COLO668 (cell line): Measurements from ENCODE around the gene ARF1.

Experiments
- DNase-seq: peaks from one replicate; lab custom pipeline; 2025; ENCODE audit not compliant: unreplicated experiment; lab: John Stamatoyannopoulos, UW

Gene ARF1

DNA sequence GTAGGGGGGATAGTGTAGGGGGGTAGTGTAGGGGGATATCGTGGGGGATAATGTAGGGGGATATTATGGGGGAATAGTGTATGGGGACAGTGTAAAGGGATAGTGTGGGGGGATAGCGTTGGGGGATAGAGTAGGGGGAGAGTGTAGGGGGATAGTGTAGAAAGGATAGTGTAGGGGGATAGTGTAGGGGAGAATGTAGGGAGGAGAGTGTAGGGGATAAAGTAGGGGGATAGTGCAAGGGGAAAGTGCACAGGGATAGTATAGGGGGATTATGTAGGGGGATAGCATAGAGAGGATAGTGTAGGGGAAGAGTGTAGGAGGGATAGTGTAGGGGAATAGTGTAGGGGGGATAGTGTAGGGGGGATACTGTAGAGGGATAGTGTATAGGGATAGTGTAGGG lies 12.3 kb upstream of the ARF1 start:
- DNase-seq = no peak

DNA sequence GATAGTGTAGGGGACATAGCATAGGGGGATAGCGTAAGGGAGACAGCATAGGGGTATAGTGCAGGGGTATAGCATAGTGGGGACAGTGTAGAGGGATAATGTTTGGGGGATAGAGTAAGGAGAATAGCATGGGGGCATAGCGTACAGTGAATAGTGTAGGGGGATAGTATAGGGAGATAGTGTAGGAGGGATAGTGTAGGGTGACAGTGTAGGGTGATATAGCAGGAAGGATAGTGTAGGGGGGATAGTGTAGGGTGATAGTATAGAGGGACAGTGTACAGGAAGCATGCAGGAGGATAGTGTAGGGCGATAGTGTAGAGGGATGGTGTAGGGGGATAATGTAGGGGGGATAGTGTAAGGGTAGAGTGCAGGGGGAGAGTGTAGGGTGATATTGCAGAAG lies 11.7 kb upstream of the ARF1 start:
- no peak for DNase-seq

DNA sequence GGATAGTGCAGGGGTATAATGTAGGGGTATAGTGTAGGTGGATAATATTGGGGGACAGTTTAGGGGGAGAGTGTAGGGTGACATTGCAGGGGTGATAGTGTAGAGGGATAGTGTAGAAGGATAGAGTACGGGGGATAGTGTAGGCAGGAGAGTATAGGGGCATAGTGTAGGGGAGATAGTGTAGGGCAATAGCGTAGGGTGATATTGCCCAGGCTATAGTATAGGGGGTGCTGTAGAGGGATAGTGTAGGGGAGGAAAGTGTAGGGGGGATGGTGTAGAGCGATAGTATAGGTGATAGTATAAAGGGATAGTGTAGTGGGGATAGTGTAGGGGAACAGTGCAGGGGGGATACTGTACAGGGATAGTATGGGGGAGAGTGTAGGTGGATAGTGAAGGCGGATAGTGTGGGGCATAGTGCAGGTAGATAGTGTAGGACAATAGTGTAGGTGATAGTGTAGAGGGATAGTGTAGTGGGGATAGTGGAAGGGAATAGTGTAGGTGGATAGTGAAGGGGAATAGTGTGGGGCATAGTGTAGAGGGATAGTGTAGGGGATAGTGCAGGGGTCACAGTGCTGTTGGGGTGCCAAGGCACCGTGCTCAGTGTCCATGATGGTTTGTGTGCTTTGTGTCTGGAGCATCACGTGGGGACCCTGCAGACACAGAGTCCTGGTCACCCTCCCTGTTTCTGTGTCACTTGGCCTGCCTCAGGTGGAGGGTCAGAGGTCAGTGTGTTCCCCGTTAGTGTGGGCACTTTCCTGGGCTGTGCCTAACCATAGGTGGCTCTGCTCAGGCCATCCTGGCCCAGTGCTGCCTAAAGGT lies 10.5 kb upstream of the ARF1 start:
- no peak for DNase-seq

DNA sequence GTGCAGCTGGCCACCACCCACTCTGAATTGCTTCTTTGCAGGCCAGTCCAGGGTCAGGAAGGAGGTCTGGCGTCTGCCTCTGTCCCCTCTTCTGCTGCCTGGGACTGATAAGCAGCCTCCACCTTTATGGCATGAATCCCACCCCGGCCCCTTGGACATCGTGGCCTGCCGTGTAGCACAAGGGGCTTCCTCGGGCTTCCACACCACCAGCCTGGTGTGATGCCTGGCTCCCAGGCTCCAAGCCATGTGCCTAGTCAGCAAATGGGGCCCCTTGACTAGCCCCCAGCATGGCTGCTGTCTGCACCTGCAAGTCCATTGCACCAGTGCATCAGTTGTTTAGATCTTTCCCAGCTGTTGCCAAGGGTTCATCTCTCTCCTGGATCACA lies 9.9 kb upstream of the ARF1 start:
- DNase-seq = no peak

DNA sequence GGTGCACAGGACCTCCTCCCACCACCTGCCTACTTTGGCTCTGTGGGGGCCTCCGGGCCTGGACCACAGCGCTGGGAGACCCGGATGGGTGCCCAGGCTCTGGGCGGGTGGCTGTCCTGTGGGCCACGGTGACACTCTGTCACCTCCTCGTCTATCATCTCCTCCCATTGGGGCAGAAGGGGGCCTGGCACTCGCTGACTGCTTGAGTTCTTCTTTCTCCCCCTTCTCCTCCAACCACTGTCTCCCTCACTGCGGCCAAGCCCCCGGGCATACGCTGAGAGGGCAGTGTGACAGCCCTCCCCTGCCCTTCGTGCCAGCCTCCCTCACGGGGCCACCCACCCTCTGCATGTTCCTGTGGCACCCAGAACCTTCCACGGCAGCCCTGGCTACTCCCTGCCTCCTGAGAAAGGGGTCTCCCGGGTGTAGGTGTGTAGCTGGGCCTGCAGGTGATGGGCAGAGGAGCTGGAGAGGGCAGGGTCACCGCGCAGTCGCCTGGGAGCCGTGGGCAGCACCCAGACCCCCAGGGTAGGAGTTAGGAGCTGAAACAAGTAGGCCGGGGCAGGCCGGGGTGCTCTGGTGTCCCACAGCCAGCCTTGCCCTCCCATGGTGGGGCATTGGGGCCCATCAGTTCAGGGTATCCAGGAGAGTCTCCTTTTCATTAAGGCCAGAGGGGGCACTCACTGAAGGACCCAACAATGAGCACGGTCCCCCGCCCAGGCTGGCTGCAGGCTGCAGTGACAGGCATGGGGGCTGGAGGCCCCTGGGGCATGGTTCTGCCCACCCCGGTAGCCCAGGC lies 9.2 kb upstream of the ARF1 start:
- DNase-seq = no peak

DNA sequence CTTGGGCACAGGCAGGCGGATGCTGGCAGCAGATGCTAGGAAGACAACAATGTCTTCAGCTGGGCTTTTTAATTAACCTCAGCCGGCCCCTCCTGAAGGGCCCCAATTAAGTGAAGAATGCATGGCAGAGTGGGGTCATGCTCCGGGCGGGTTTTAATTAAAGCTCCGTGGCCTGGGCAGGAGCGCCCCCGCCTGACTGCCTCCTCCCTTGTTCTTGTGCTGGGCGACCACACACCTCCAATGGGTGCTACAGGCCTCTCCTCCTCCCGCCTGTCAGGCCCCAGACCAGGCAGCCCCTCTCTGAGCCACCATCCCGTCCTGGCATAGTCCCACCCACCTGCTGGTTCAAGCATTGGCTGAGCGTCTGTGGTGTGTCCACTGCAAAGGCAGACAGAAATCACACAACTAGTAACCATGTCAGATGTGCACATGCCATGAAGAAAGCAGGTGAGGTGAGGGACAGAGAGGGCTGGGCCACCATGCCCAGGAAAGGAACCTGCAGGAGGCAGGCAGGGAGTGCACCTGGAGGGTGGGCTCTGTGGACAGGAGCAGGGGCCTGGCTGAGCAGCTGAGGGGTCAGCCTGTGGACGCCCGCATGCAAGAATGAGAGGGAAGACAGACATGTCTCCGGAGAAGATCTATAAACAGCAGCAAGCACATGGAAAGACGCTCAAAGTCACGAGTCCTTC lies 8.5 kb upstream of the ARF1 start:
- peak; percentile 29 for DNase-seq

DNA sequence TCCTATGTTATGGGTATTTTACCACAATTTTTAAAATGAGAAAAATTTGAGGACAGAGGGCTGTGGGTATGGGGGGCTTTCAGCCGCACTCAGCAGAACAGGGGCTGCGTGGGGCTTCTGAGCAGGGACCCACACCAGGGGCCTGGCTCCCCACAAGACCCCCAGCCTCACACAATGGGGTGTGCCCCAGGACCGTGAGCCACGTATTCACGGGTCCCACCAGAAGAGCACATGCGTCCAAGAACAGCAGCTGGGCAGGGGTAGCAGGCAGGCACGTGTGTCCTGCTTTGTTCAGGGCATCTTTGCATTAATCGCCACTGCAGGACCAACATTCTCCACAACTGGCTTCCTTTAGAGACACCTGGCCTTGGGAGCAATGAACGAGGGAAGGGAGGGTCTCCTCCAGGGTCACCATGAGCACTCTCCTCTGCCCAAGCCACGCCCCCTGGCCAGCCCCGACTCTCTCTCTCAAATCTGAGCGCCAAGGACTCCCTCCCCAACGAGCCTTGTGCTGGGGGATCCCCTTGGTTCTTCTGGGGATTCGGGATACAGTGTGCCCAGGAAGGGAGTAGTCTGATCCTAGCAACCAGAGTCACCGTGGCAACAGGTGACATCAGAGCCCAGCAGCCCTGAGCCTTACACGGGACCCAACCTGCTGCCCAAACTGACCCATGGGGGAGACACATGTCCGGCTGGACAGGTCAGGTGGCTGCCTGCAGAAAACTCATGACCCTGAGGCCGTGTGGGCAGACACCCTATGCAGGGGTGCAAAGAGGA lies 7.4 kb upstream of the ARF1 start:
- DNase-seq = no peak

DNA sequence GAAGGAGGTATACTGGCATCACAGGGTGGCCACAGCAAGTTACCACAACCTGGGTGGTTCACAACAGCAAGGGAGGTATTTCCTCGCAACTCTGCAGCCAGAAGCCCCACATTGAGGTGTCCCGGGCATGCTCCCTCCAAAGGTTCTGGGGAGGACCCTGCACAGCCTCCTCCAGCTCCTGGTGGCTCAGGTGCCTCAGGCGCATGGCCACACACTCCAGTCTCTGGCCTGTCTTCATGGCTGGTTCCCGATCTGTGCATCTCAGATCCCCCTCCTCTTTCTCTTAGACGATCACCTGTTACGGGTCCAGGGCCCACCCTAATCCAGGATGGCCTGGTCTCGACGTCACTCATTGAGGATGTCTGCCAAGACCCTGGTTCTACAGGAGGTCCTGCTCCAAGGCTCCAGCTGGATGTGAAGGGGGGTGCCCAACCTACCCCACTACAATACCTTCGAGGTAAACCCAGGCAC lies 6.7 kb upstream of the ARF1 start:
- DNase-seq = no peak

DNA sequence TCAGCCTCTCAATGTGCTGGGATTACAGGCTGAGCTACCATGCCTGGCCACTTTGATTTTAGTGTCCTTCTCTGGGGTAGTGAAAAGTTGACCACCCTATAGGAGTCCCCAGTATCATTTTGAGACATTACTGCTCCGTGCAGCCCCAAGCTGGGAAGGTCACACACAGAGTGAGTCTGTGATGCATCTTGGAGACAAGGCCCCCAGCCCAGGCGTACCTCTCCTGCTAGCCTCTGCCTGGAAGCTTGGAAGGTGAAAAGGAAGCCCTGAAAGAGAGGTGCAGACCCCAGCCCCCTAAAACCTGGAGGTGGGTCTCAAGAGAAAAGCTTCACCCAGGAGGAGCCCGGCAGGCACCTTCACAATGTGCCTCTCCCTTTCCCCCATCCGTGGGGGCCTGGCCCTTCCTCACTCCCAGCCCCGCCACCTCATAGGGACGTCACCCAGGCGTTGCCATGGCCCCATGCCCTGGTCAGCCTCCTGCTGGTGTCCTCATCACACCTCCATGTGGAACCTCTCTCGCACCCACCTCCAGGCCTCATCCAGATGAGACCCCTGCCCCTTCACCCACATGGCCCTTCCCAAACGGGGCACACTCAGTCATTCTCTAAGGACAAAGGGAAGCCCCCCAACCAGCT lies 5.6 kb upstream of the ARF1 start:
- no peak for DNase-seq

DNA sequence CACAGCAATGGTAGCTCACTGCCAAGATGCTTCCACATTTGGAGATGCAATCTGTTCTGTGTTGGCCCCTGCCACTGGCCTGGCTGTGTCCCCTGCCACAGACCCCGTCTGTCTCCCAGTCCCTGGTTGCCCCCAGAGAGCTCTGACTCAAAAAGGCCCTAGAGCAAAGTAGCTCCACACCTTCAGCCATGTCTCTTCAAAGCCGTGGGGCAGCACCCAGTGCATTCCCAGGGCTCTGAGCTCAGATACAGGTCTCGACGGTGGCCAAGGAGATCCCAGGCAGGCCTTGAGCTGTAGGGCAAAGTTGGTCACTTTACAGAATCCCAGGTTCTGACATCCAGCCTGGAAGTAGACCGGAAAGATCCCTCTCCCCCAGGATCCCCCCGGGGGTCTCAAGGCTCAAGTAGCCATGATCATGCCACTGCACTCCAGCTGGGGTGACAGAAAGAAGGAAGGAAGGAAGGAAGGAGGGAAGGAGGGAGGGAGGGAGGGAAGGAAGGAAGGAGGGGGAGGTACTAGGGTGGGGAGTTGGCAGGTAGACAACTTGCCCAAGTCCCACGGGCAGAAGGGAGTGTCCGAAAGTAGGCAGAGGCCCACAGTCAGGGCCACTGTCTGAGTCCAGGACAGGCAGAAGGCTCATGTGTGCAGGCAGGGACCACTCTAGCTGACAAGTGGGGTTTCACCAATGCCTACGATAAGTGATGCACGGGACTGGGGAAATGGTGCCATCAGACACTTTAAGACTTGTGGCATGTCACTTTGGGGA lies 4.8 kb upstream of the ARF1 start:
- DNase-seq = no peak

DNA sequence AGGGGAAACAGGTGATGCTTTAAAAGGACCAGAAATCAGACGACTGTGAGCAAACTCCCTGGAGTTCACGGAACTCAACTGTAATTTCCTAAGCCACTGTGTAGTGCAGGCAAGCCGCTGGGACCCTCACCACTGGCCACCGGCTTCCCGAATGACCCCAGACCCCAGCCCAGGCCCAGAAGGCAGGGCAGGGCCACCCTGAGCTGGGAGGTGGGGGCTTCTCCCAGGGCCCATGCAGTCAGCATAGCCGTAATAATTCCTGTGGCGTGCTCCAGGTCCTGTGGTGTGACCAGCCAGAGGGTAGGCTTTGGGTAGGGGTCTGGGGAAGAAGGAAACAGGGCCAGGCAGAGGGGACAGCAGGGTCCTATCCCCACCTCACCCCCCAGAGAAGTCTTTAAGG lies 3.5 kb upstream of the ARF1 start:
- DNase-seq = no peak

DNA sequence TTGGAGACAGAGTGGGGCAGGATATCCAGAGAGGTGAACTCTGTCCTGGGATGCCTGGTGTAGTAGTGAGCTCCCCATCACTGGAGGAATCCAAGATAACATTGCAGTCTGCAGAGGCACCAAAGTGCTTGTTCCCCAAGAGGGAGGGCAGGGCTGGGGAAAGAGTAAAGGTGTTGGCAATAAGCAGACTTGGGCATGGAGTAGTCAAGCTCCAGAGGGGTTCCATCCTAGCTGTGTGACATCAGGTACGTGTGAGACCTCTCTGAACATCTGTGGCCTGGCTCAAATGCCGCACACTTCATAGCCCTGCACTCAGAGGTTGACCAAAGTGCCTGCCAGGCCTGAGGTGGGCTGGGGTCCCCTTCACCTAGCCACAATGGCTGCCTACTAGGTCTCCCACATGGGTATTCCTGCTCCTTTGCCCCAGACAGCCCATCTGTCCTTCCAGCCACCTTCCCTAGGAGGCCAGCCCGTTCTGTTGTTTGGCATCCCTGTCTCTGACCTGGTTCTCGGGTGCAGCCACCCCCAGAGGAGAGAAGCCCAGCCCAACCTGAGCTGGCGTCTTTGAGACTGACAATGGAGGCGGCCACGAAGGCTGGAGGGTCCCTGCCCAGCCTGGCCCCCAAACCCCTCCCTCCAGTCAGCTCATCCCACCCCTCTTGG lies 2.8 kb upstream of the ARF1 start:
- no peak for DNase-seq

DNA sequence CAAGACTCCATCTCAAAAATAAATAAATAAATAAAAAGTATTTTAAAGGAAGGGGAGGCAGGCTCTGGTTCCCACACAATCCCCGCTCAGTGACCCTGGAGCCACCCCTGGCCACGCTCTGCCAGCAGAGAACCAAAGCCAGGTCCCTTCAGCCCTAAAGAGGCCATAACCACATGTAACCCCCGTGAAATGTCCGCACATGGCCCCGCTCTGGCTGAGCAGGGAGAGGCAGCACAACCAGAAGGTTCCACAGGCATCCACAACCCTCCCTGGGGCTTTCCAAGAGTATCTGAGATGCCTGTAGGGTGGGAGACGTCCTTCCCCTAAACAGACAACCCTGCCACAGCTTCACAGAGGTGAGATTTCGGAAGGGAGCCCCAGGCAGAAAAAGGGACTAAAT lies 1.4 kb upstream of the ARF1 start:
- DNase-seq = no peak

DNA sequence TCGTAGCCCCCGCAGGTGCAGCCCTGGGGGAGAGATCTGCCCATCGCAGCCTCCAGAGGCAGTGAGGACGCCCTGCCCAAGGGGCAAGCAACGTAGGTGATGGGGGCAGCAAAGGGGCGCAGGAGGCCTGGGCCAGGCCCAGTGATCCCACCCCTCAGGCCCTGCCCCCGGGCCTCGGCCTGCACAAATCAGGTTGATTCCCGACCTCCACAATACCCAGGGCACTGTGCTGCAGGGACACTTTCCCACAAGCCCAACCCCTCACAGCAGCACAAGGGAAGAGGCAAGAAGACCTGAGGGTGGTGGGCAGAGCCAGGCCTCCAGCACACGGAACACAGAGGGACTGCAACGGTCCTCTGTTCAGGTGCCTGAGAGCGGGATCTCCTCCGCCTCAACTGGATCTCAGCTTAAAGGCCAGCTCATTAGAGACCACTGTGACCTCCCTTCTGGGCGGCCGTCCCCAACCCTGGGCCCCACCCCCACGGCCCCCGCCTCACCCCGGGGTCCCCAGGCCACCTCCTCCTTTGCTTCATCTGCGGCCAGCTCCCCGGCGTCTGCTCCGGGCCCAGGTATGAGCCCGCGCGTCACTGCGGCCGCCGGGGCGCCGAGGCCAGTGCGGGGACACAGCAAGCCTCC lies 812 bp upstream of the ARF1 start:
- peak; percentile 45 for DNase-seq

DNA sequence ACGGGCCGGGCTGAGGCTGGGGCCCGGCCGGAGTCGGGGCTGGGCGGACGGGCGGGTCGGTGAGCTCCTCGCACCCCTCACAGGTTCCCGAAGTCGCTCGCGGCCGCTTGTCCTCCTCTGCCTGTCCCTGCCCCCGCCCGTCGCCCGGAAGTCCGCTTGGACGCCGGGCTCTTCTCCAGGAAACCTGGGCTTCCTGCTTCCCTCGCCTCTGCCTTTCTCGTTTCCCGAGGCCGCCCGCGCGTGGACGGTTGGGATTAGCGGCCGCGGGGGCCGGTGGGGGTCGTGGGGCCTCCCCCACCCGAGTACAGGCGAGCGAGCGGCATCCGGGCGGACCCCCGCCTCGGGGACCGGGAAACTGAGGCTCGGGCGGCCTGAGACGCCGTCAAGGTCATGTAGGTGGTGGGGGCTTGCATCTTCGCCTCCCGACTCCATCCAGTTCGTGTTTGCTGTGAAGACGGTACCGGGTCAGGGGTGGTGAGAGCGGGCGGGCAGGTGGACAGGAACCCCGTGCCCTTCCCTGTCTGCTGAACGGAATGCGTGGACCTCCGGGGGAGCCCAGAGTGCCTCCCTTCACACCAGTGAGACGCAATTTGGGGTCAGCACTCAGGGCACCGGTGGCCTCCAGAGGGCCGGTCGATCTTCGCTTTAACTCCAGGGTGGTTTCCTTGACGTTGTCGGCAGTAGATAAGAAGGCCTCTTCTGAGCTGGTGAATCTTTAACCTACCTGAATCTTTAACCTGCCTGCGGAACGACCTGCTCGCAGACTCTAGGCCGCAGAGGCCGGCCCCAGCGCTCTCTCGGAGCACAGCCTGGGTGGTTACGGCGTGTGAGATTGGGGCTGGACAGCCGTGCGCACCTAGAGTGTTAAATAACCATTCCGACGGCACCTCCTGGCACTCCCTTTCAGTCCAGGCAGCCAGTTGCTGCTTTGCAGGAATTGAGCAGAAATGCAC lies 686 bp downstream of the ARF1 start:
- DNase-seq = peak; percentile 64

DNA sequence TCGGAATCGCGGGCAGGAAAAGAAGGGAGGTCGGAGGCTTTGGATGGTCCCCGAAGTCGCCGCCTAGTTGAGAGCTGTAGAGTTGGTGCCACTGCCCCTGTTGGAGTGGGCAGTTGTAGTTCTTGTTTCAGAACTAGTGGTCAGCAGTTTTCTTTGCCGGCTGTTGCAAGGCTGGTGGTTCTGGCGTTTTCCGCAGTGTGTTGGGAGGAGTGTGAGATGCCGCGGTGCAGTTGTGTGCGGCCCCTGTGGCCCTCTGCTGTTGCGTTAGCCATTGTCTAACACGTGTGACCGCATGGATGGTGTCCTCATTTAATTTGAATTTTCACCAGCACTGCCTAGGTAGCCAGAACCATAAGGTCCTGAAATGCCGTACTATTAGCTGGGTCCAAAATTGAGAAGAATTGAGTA lies 1.4 kb downstream of the ARF1 start:
- peak; percentile 28 for DNase-seq

DNA sequence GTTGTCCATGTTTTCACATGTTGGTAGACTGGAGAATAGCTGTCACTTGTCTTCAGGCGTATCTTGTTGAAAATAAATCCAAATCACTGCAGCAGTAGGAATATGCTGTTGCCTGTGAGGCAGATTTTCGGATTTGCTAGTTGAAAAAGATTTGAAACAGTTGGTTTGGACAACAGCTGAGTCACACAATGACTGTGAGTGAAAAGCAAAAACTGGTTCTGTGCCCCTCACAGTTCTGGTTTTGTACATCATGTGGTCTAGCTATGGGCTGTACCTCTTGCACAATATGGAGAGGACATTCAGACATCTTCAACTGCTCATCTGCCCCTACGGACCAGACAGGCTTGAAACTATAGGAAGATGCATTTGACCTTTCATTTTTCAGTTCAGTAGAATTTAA lies 1.8 kb downstream of the ARF1 start:
- DNase-seq = no peak

DNA sequence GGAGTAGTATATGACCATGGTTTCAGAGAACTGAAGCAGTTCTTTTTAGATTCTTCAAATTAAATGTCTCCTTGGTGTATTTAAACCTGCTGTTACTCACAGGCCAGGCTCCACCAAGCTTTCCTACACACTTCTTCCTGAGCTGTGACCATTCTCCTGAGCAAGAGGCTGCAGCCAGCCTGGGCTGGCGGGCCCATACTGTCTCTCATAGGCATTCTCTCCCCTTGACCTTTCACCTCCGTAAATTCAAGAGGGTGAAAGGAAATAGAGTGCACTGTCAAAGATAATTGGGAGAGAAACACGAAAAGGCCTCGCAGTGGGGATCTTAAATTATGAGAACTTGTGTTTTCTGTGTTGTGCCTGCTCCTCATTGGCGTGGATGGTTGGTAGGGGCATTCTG lies 2.3 kb downstream of the ARF1 start:
- no peak for DNase-seq
